ENCODE results near the gene PLK2. TPM values are rescaled to one million over a fixed set of nuclear protein-coding genes. Genes with fewer than 3 reads are reported as not detected.

PLK2 gene
- total and polyA plus RNA-seq, 2 of the 8 experiments (the other 6 are each of a cell fraction or from before 2014, with no cell fraction given), result 5.8 to 20.6 TPM

- Histone ChIP-seq H4K20me1 (replicated peaks in 1 of 2; ENCODE audit: control insufficient read depth in 1 of 2, insufficient read depth in 2 of 2, low read length in 2 of 2) (peaks cover 0 to 2% of the 10 kb centered on the region in 2 experiments), H3K9ac (replicated peaks in 1 of 4; ENCODE audit: extremely low read depth in 1 of 4, low read depth in 3 of 4, low read length in 3 of 4) (no peak overlapping the region)
- FAIRE-seq, result no peak
Observed at GRCh38 chr5:58458141-58458742, 1.6 kb downstream of the PLK2 start.

More at GRCh38 chr5:58458141-58458742, 1.6 kb downstream of the PLK2 start:
- no peak overlapping the region for H3K56ac ChIP-seq (replicated peaks; ENCODE audit: insufficient read length, low read depth, low read length)
- H3K14ac ChIP-seq (ENCODE audit: insufficient read length), result no peak overlapping the region
- H3K79me1 ChIP-seq (ENCODE audit: low read depth, low read length), result no peaks in the 10 kb centered on the region
- H3K4me2 ChIP-seq (ENCODE audit: insufficient read depth in 1 of 2, low read depth in 2 of 2, low read length in 2 of 2), result peak overlapping the region; percentile 69 to 74
- H4K8ac ChIP-seq (ENCODE audit: extremely low read depth, insufficient read depth, low read length), result no peak overlapping the region
- H2AFZ ChIP-seq (ENCODE audit: low read length), result no peak overlapping the region
- no peak overlapping the region for H3K4ac ChIP-seq (replicated peaks; ENCODE audit: insufficient read length, low read depth, low read length)
- ChIA-PET POLR2A (ENCODE audit: partially characterized antibody) (interaction anchor here (1.2 to 1.3 kb wide), 2 partner anchors 9 to 679 kb away, joined by 3 read pairs; no protein-coding TSS in a partner anchor), CTCF (ENCODE audit: partially characterized antibody) (interaction anchor here (0.7 to 4.4 kb wide), 5 partner anchors 38 to 680 kb away, joined by 3 to 86 read pairs (median 5); no protein-coding TSS in a partner anchor)
- H2AK5ac ChIP-seq (ENCODE audit: low read depth, low read length), result no peak overlapping the region
- H2BK15ac ChIP-seq (ENCODE audit: low read length), result no peak overlapping the region
- peaks cover 8 to 35% (median 26%) of the 10 kb centered on the region in 4 experiments for H3K36me3 ChIP-seq (ENCODE audit: control insufficient read depth in 2 of 4, insufficient read depth in 4 of 4, low read length in 3 of 4)
- peaks cover 0 to 3% (median 2%) of the 10 kb centered on the region in 4 experiments; a peak in 3 of 7 replicates for H3K27me3 ChIP-seq (replicated peaks in 1 of 4; ENCODE audit: control insufficient read depth in 3 of 4, extremely low read depth in 1 of 4, insufficient read depth in 3 of 4, low read length in 3 of 4)
- peak overlapping the region in 2 of 4 experiments; percentile 61 to 74; a peak in 3 of 8 replicates for H3K4me3 ChIP-seq (ENCODE audit: extremely low read depth in 1 of 4, insufficient read depth in 2 of 4, low read depth in 3 of 4, low read length in 4 of 4)
- no peak overlapping the region for H4K5ac ChIP-seq (ENCODE audit: insufficient read length, low read depth, low read length)
- 0 out of 4 replicates have a peak, but pooled peaks cover 0 to 2% of the 10 kb centered on the region in 2 experiments for H3K79me2 ChIP-seq (ENCODE audit: control insufficient read depth in 1 of 2, insufficient read depth in 2 of 2, low read length in 2 of 2)
- no peak for DNase-seq (ENCODE audit: low read depth in 1 of 2, low spot score in 2 of 2)
- H3K23ac ChIP-seq (ENCODE audit: insufficient read length), result no peak overlapping the region
- no peak overlapping the region for H2BK5ac ChIP-seq (ENCODE audit: low read depth, low read length)
- H3K27ac ChIP-seq (ENCODE audit: low read depth, low read length), result no peak overlapping the region
- no peaks in the 10 kb centered on the region for H3K9me3 ChIP-seq (ENCODE audit: insufficient read depth in 2 of 2, low read depth in 1 of 2, low read length in 1 of 2)
- peaks cover 0 to 4% (median 3%) of the 10 kb centered on the region in 4 experiments; a peak in 3 of 7 replicates for H3K4me1 ChIP-seq (replicated peaks in 1 of 4; ENCODE audit: control insufficient read depth in 3 of 4, insufficient read depth in 4 of 4, low read length in 3 of 4)
- WGBS, 2 experiments (ENCODE audit: extremely low coverage in 1 of 2, insufficient coverage in 1 of 2, insufficient read length in 1 of 2, insufficient replicate concordance in 2 of 2, low coverage in 1 of 2, low lambda C conversion rate in 2 of 2, missing lambda C conversion rate in 1 of 2), result 55% methylated on average over 7 of the region's 7 CpGs; no CpG with 5 or more reads in 1 of the 2 experiments
- H2BK120ac ChIP-seq (replicated peaks; ENCODE audit: low read depth, low read length), result no peak overlapping the region
- no peak overlapping the region for H2BK12ac ChIP-seq (ENCODE audit: low read depth, low read length)
- H4K91ac ChIP-seq (replicated peaks; ENCODE audit: insufficient read length, low read length), result no peak overlapping the region
- H2BK20ac ChIP-seq (ENCODE audit: low read length), result no peak overlapping the region
- no peak for TF ChIP-seq SUZ12 (IDR thresholded peaks at IDR 0.05; ENCODE audit: low read length)
- no peak for TF ChIP-seq ATF2 (IDR thresholded peaks at IDR 0.05; ENCODE audit: low read length)
- TF ChIP-seq GTF2F1 (IDR thresholded peaks at IDR 0.05; ENCODE audit: borderline replicate concordance, low read depth, low read length), result no peak
- TF ChIP-seq GABPA (IDR thresholded peaks at IDR 0.05; ENCODE audit: borderline replicate concordance, insufficient read depth, low read length), result no peak
- H3K18ac ChIP-seq (ENCODE audit: extremely low read depth, low read length), result no peak overlapping the region
- H3K23me2 ChIP-seq (ENCODE audit: low read depth, low read length), result no peaks in the 10 kb centered on the region; the same call in 1 of the 2 replicates
